GM19193 (cell line): ENCODE results near the gene ATP6V0A1.

Source experiments
- POLR2A ChIP-seq: IDR thresholded peaks from 4 replicates; pipeline ENCODE4 v1.6.1; 2011; ENCODE audit not compliant: insufficient read depth, insufficient read length; ENCODE audit errors: extremely low read depth

The ATP6V0A1 gene

GRCh38 chr17:42459801-42460281 is 1.2 kb downstream of the ATP6V0A1 start:
- no peak for TF ChIP-seq POLR2A

DNA sequence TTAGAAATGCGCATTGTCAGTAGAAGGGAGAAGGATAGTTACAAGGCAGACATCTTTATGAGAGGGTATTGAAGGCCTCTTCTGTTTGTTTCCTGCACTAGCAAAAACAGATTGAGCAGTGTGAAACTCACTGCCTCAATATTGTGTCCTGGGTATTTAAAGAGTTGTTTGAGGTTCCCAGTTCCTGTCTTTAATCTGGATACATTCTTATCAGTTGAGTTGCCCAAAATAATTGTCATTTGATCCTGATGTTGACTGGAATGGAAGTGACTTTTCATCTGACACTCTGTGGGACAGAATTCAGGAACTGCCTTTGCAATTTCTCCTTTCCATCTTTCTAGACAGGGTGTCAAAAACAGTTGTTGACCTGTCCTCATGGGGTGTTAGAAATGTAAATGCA is 1.7 kb downstream of the ATP6V0A1 start:
- no peak for TF ChIP-seq POLR2A

- no peak for TF ChIP-seq POLR2A
These were observed 5.3 kb downstream of the ATP6V0A1 start for GRCh38 chr17:42463976-42464400.

- no peak for TF ChIP-seq POLR2A
These were observed 9.2 kb downstream of the ATP6V0A1 start for GRCh38 chr17:42467889-42468288.

- TF ChIP-seq POLR2A: no peak
These were observed 14.2 kb downstream of the ATP6V0A1 start for GRCh38 chr17:42472709-42473521.

DNA sequence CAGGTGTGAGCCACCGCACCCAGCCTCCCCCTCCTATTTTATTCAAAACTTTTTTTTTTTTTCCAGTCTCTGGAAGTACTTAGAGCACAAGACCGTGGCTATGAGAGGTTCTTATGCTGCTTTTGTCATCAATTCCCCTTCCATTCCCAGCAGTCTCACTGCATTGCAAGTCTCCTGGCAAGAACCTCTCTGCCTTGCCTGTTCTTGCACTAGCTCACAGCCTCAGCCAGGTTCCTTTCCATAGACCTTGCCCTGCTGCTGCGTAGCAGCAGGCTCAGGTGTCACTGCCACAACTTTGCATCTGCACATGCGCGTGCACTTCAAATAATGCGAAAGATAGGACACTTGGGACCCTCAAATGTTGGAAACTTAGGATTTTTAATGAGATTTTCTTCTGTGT is 15.6 kb downstream of the ATP6V0A1 start:
- TF ChIP-seq POLR2A: no peak

DNA sequence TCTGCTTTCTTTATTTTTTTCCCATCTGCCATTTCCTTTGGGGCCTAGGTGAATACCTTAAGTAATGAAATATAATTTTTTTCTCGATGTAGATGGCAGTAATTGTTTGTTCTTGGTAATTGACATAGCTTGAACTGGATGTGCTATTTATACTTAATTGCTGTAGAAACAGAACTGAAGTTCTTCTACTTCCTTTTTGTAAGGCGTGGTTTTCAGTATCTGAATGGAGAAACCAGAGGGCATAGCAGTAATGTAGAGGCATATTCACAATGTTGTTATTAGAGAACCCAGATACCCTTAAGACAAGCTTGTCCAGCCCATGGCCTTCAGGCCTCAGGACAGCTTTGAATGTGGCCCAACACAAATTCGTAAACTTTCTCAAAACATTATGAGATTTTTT is 16.4 kb downstream of the ATP6V0A1 start:
- no peak for TF ChIP-seq POLR2A

DNA sequence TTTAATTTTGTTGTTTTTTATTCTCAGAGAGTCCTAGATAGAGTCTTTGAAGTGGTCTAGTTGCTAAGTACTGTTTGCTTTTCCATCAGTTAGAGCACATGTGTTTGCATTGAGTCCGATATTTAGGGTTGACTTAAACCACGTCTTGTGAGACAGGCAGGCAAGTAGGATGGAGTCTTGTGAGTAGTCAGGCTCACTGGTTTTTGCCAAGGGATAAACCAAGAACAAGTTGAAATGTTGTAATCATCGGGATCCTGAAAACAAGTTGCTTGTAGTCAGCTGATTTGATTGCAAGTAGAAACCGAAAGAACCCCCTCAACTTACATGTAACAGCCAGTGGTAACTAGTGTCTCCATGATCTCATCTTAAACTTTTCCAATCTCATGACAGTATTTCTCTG is 17.2 kb downstream of the ATP6V0A1 start:
- TF ChIP-seq POLR2A: no peak

DNA sequence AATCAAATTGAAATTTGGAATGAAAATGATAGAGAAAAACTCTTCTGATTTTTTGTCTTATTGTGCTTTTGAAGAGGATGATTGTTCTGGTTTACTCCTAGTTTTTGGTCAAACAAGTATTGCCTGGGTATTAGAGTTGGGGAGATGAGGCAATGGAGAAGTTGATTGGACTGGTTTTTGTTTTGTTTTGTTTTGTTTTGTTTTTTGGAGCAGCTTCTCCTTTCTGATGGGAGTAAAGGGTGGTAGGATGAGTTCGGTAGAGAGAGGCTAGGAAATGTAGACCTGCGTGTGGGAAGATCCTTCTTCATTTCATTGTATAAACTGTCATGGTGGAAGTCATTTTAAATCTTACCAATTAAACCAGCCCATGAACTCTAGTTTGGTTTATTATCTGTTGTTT is 17.7 kb downstream of the ATP6V0A1 start:
- TF ChIP-seq POLR2A: no peak

- no peak for TF ChIP-seq POLR2A
These were observed 18.5 kb downstream of the ATP6V0A1 start for GRCh38 chr17:42477173-42477572.

- TF ChIP-seq POLR2A: no peak
These were observed 25.6 kb downstream of the ATP6V0A1 start for GRCh38 chr17:42484304-42484703.

DNA sequence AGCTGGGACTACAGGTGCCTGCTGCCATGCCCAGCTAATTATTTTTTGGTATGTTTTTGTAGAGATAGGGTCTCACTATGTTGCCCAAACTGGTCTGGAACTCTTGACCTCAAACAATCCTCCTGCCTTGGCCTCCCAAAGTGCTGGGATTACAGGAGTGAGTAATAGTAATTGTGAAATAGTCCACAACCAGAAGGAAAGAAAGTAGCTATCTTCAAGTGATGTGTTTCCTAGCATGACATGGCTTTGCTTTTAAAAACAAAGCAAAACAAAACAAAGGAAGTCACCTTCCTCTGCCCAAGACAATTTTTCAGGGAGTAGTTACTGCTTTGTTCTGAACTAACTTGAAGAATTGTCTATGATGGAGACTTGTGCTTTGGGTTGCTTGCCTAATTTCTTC is 27.0 kb downstream of the ATP6V0A1 start:
- TF ChIP-seq POLR2A: no peak

- no peak for TF ChIP-seq POLR2A
These were observed 29.4 kb downstream of the ATP6V0A1 start for GRCh38 chr17:42488032-42488431.

DNA sequence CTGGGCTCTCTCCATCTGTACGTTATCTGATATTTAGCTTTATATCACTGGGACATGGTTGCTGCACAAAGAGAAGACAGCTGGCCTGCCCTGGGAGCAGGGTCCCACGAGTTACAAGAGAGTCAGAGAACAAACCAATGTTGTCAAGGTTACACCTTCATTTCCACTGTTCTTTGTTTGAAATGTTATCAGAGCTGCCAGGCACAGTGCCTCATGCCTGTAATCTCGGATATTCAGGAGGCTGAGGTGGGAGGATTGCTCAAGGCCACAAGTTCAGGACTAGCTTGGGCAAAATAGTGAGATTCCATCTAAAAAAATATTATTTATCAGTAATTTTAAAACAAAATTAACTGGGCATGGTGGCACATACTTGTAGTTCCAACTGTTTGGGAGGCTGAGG is 34.6 kb downstream of the ATP6V0A1 start:
- TF ChIP-seq POLR2A: no peak

GRCh38 chr17:42494673-42495072 is 36.0 kb downstream of the ATP6V0A1 start:
- no peak for TF ChIP-seq POLR2A

GRCh38 chr17:42498828-42499227 is 40.1 kb downstream of the ATP6V0A1 start:
- no peak for TF ChIP-seq POLR2A
